GM19397 (cell line): ENCODE results near the gene SLC25A5.
"Not testable (repeated sequence)": the region's sequence is repeated elsewhere in the genome, so short reads cannot be mapped to it uniquely, and the experiment has no call there.

Source experiments
- ATAC-seq: cut with Tn5 transposase; IDR thresholded peaks from one replicate; pipeline ENCODE4 v1.9.1; 2021; ENCODE audit warnings: mild to moderate bottlenecking, moderate library complexity; ENCODE audit not compliant: unreplicated experiment

Gene SLC25A5

DNA sequence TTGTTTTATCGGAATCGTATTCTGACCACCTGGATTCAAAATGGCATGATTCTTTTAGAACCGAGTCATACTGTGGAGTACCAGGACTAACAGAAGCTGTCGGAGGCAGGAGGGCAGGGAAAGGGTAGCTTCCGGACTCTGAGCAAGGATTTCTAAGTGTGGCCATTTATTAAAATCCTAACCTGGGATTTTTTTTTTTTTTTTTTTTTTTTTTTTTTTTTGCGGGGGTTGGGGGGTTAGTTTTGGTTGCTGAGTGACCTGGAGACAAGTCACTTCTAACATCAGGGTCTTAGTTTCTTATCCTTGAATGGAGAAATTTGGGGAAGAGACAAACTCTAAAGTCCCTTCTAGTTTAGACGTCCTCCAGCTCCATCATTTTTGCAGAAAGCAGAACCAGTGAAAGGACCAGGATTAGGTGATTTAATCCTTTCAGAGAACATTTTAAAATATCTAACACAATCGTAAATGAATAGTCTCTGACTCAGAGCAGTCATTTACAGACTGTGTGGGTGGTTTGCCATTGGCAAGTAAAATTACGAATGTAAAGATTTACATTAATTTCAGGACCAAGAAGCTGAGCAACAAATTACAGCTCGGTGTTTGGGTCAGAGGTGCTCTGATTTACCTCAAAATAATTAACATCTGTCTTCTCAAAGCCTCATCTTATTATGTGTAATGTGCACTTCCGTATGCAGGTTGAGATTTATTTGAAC lies 7.3 kb downstream of the SLC25A5 start:
- no peak for ATAC-seq

DNA sequence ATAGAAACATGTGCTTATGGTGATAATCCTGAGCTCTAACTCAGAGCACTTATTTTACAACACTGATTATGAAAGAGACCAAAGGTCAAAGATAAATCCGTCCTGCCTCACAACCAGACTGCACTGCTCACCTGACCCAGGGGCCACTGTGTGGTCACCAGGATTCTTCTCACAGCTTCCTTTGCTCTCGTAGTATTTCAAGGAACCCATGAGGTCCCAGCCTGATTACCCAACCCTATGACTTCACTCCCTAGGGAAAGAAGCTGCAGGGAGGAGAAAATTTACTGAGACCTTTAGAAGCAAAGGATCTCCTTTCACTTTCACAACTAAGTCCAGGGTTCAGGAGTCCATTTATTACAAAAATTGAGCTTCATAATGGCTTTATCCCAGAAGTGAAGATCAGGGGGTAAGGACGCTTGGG lies 9.6 kb downstream of the SLC25A5 start:
- ATAC-seq: no peak

- no peak for ATAC-seq
Observed at GRCh38 chrX:119478504-119478903, 10.3 kb downstream of the SLC25A5 start.

DNA sequence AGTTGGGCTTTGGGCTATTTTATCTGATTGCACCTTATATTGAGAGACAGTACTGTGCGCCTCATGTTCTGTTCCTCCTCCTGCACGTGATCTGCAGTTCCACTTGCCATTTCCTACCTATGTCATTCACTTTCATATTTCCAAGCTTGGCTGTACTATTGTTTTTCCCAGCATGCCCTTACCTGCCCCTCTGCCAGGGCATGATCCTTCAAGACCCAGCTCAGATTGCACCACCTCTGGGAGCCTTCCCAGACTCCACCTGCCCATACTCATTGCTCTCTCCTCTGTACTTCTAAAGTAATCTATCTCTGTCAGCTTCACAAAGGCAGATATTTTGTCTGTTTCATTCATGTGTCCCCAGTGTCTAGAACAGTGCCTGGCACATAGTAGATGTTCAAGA lies 11.6 kb downstream of the SLC25A5 start:
- no peak for ATAC-seq

GRCh38 chrX:119481323-119481801 lies 13.1 kb downstream of the SLC25A5 start:
- ATAC-seq: no peak

DNA sequence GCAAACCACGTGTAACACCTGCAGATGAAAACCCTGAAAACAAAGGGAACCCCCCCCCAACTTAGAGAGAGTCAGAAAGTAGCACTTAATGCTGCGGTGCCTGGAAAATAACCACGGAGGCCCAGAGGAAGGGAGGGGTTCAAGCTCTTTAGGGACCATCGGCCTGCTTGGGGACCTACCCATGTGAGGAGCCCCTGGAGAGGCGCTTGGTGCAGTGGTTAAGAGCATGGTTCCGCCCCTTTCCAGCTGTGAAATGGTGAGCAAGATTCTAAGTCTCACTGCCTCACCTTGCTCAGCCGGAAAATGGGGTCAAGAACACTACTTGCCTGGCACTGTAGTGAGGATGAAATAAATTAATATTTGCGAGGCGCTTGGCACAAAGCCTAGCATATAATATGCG lies 13.8 kb downstream of the SLC25A5 start:
- ATAC-seq: no peak

- peak; percentile 93 for ATAC-seq
Observed at GRCh38 chrX:119482481-119483480, 14.5 kb downstream of the SLC25A5 start.

DNA sequence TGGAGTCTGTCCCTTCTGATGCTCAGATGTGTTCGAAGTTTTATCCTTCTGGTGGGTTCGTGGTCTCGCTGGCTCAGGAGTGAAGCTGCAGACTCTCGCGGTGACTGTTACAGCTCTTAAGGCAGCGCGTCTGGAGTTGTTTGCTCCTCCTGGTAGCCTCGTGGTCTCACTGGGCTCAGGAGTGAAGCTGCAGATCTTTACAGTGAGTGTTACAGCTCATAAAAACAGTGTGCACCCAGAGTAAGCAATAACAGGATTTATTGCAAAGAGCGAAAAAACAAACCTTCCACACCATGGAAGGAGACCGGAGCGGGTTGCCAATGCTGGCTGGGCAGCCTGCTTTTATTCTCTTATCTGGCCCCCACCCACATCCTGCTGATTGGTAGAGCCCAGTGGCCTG lies 18.5 kb downstream of the SLC25A5 start:
- no peak for ATAC-seq

DNA sequence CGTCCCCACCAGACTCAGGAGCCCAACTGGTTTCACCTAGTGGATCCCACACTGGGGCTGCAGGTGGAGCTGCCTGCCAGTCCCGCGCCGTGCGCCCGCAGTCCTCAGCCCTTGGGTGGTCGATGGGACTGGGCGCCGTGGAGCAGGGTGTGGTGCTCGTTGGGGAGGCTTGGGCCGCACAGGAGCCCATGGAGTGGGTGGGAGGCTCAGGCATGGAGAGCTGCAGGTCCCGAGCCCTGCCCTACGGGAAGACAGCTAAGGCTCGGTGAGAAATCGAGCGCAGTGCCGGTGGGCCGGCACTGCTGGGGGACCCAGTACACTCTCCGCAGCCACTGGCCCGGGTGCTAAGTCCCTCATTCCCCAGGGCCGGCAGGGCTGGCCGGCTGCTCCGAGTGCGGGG lies 19.5 kb downstream of the SLC25A5 start:
- ATAC-seq: not testable (repeated sequence)

DNA sequence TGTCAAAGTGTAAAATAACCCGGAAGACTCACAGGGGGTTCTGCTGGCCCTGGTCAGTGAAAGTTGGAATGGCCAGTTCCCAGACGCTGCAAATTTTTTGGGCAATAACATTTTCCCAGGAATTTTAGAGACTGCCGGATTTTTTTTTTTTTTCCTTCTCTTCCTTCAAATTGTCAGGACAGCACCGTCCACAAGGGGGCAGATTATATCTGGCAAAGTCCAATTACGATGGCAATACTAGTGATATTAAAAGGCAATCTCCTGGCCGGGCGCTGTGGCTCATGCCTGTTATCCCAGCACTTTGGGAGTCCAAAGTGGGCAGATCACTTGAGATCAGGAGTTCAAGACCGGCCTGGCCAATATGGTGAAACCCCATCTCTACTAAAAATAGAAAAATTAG lies 20.5 kb downstream of the SLC25A5 start:
- ATAC-seq: no peak

DNA sequence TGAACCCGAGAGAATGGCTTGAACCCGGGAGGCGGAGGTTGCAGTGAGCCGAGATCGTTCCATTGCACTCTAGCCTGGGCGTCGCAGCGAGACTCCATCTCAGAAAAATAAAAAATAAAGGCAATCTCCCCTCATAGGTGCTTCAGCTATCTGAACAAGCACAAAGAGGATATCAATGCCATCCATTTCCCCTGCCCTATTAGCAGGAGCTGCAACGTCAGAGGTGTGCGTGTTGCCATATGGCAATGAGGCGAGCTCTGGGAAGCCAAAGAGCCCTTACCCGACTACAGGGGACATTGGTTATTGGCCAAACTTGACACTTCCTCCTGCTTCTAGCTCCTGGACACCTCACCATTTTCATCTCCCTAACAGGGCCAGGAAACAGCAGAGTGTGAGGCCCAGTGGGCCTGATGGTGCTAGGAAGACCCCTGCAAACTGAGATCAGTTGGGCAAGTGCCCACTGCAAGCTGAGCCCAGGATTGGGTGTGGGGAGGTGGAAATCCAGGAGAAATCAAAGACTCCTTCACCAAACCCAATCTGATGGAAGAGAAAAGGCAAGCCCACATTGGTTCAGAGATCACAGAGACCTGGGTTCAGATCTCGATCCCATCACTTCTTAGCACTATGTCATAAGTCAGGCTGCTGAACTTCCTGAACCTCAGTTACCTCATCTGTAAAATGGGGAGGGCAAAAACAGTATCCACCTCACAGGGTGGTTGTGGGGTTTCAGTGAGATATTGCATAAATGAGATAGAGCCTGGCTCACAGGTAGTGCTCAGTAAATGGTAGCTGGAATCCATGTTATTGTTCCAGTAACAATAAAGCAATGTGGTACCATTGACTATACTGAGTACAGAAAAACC lies 21.2 kb downstream of the SLC25A5 start:
- ATAC-seq: no peak

DNA sequence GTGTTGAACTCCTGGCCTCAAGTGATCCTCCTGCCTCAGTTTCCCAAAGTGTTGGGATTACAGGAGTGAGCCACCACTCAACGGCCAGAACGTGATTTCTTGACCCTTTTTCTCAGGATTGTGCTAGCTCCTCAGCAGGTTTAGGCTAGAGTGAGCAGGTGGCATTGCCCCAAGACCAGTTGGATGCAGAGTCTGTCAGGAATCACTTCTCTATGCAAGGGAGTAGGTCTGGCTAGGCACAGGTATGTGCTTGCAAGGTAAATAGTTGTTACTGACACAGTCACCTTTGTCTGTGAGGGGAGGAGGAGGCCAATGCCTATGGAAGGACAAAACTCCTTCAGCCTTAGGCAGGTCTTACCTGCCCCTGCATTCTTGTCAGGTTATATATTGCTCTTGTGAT lies 24.2 kb downstream of the SLC25A5 start:
- ATAC-seq: no peak

- not testable (repeated sequence) for ATAC-seq
Observed at GRCh38 chrX:119493851-119494495, 25.7 kb downstream of the SLC25A5 start.

GRCh38 chrX:119495734-119496726 lies 27.8 kb downstream of the SLC25A5 start:
- no peak for ATAC-seq

DNA sequence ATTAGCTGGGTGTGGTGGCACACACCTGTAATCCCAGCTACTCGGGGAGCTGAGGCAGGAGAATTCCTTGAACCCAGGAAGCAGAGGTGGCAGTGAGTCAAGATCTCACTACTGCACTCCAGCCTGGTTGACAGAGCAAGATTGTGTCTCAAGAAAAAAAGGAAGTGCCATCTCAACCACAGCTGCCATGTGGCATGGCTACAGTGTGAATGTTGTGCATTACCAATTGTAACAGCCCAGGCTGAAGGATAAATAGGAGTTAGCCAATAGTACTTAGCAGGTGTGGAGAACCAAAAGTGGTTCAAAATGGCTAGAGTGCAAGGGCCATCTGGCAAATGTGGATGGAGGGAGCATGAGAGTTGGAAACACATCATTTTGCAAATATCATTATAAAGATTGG lies 28.9 kb downstream of the SLC25A5 start:
- ATAC-seq: no peak

DNA sequence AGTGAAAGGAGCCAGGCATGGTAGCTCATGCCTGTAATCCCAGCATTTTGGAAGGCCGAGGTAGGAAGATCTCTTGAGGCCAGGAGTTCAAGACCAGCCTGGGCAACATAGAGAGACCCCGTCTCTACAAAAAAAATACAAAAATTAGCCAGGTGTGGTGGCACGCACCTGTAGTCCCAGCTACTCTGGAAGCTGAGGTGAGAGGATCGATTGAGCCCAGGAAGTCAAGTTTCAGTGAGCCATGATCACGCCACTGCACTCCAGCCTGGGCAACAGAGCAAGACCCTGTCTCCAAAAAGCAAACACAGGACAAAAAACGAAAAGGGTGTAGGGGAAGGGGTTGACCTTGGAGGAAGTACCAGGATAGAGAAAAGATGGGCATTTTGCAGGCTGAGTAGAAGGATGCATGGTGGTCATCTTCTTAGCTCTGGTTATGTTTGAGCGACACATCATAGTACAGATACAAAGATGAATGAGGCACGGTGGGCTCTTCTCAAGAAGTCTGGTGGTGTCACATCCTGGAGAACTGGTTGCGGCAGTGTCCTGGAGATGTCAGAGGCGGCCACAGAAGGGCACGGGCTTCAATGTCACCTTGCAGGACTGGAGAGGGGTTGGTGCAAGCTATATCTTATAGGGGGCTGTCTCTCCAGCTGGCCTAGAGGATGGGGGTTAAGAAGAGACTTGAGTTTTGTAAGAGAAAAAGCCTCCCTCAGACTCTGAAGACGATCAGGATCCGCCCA lies 32.0 kb downstream of the SLC25A5 start:
- ATAC-seq: no peak

- no peak for ATAC-seq
Observed at GRCh38 chrX:119501511-119502148, 33.4 kb downstream of the SLC25A5 start.
